ENCODE results near the gene CES3. TPM values are rescaled to one million over a fixed set of nuclear protein-coding genes. Genes with fewer than 3 reads are reported as not detected.

The CES3 gene
- total and polyA plus RNA-seq, 9 of the 15 experiments (the other 6 are each of a cell fraction or from before 2014, with no cell fraction given) = 0.06 to 2.2 (median 0.68) TPM

DNA sequence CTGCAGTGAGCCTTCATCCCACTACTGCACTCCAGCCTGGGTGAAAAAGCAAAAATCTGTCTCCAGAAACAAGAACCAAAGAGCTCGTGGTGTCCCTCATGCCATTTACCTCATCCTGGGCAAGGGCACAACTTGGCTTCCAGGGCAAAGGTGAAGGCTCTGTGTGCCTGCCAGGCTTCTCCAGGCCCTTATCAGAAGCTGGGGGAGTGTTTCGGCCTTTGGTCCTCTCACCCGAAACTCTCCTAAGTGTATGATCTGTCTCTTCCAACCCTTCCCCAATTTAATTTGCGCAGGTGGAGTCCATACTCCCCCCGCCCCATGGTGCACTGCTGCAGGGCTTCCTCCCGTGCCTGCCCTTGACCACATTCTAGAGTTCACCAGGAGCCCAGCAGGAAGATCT, 24.6 kb upstream of the CES3 start:
- POLR2A ChIA-PET = interaction anchor here (0.6 kb wide), 2 partner anchors 34 to 475 kb away, joined by 3 read pairs; no protein-coding TSS in a partner anchor
- H3K27me3 ChIP-seq (ENCODE audit: control insufficient read depth in 2 of 2, insufficient read depth in 2 of 2, low read length in 2 of 2) = no peaks in the 10 kb centered on the region
- CTCF ChIA-PET (ENCODE audit: low intra/inter-chr PET ratio) = interaction anchor here (0.6 kb wide), 1 partner anchor 219 kb away, joined by 3 read pairs; no protein-coding TSS in a partner anchor
- H3K9me3 ChIP-seq (replicated peaks; ENCODE audit: control insufficient read depth, insufficient read depth, low read depth, low read length) = no peaks in the 10 kb centered on the region
- peaks cover 68% of the 10 kb centered on the region; the same call in 2 of the 3 replicates for H3K36me3 ChIP-seq (ENCODE audit: control insufficient read depth, insufficient read depth, low read length)
- H3K4me1 ChIP-seq (replicated peaks in 1 of 2; ENCODE audit: control insufficient read depth in 2 of 2, insufficient read depth in 2 of 2, low read length in 2 of 2) = peaks cover 21 to 47% of the 10 kb centered on the region in 2 experiments
- 71% methylated on average over 6 of the region's 6 CpGs for WGBS (ENCODE audit: insufficient coverage, low coverage, missing lambda C conversion rate)
- H3K9ac ChIP-seq (ENCODE audit: insufficient read depth in 1 of 2, low read depth in 2 of 2, low read length in 2 of 2) = peak overlapping the region; percentile 98 to 100; a peak in 3 of 4 replicates
- in situ Hi-C loops (cut with MboI) (no loop called here), intact Hi-C loops (cut with micrococcal nuclease) (no loop called here)
- ATAC-seq = no peak
- peak overlapping the region; percentile 100; the same call in 1 of the 2 replicates for H3K4me2 ChIP-seq (ENCODE audit: insufficient read depth, low read length)
- no peak overlapping the region for H3K27ac ChIP-seq (ENCODE audit: extremely low read depth, low read depth, low read length)
- BruUV-seq (replicated peaks) = no TSS peak
- H4K20me1 ChIP-seq (replicated peaks; ENCODE audit: control insufficient read depth, insufficient read depth, low read length) = peaks cover 10% of the 10 kb centered on the region; the same call in 1 of the 2 replicates
- H3K4me3 ChIP-seq = peak overlapping the region; percentile 99; the same call in 1 of the 2 replicates
- peaks cover 49% of the 10 kb centered on the region for H3K79me2 ChIP-seq (ENCODE audit: control insufficient read depth, insufficient read depth, low read length)
- no peak overlapping the region for H2AFZ ChIP-seq (ENCODE audit: low read depth, low read length)
- H3K9me1 ChIP-seq (ENCODE audit: control insufficient read depth, insufficient read depth, low read length) = peaks cover 4% of the 10 kb centered on the region
- DNase-seq (ENCODE audit: extremely low read depth in 1 of 4, low spot score in 3 of 4) = no peak
- TF ChIP-seq RB1 (IDR thresholded peaks at IDR 0.05; ENCODE audit: low read depth) (no peak), ZFX (CRISPR knock-in tag; IDR thresholded peaks at IDR 0.05) (peak; percentile 12; the same call in 1 of the 2 replicates), ARID2 (IDR thresholded peaks at IDR 0.05) (no peak), FOS (IDR thresholded peaks at IDR 0.05; ENCODE audit: extremely low read depth, insufficient read length) (no peak), ZBTB26 (CRISPR knock-in tag; IDR thresholded peaks at IDR 0.05) (no peak), ZBTB5 (IDR thresholded peaks at IDR 0.05) (no peak), MAFK (IDR thresholded peaks at IDR 0.05; ENCODE audit: low read length) (no peak)
- FAIRE-seq = peak; percentile 44

Measured in K562 (cell line).